Left lung (tissue), 14 donors: ENCODE measurements around the gene P2RY4. TPM values are rescaled to one million over a fixed set of nuclear protein-coding genes. Genes with fewer than 3 reads are reported as not detected.

Experiments used
- ATAC-seq: fragments of 200-7000 bp; cut with Tn5 transposase; one replicate; pipeline ENCODE4 v1.9.1; 2020; ENCODE audit warnings: moderate library complexity
- DNase-seq, 4 donors: peaks; one replicate each; pipeline ENCODE4 v3.0.0-alpha.2; 2013 to 2020
- H3K27ac ChIP-seq, 2 donors: fragments of 200-600 bp; sonication (generic) in 1 of 2; one replicate each; pipeline versions ENCODE4 v1.5.0 to v1.8.0; 2020 to 2021
- H3K27me3 ChIP-seq, 2 donors: fragments of 200-600 bp; sonication (generic) in 1 of 2; one replicate each; pipeline versions ENCODE4 v1.5.0 to v1.8.0; 2020 to 2021
- H3K36me3 ChIP-seq, 2 donors: fragments of 200-600 bp; sonication (generic) in 1 of 2; one replicate each; pipeline versions ENCODE4 v1.5.0 to v1.8.0; 2020 to 2021
- H3K4me1 ChIP-seq, 2 donors: fragments of 200-600 bp; one replicate each; pipeline ENCODE4 v1.8.0; 2021
- H3K4me3 ChIP-seq, 2 donors: fragments of 200-600 bp; sonication (generic) in 1 of 2; one replicate each; pipeline versions ENCODE4 v1.5.0 to v1.8.0; 2020 to 2021; ENCODE audit warnings: mild to moderate bottlenecking in 1 of 2
- H3K9me3 ChIP-seq, 2 donors: fragments of 200-600 bp; sonication (generic) in 1 of 2; one replicate each; pipeline versions ENCODE4 v1.5.0 to v1.8.0; 2020 to 2021
- intact Hi-C, 2 donors: fragments of 100-400 bp; cut with DNase I; formaldehyde crosslinking; loops; one replicate each; pipeline versions ENCODE4 v1.11.2 to v1.14.2; 2022
- long read RNA-seq, 12 donors: library from polyadenylated mRNA in 2 of 12; unstranded in 2 of 12; transcript quantifications; one replicate each; pipeline ENCODE4 v2.0.0 and lab custom pipeline, GENCODE V29; 2019 to 2026
- polyA plus RNA-seq, 6 donors: library from polyadenylated mRNA; unstranded; fragments of 120-200 nt; gene quantifications; one replicate each; pipeline ENCODE4 v1.2.1, GENCODE V29; 2013; ENCODE audit not compliant: insufficient read length in 6 of 6
- total RNA-seq, 2 donors: library from RNA; stranded (reverse); fragmentation: NEBNext Ultra II Directional; extraction: Animal tissue kit (Norgen Biotek cat#: 25700); gene quantifications; one replicate each; pipeline ENCODE4 v1.2.1, GENCODE V29; 2021
- TF ChIP-seq, protein P1 (sequence below), 2 donors: fragments of 200-600 bp; sonication (generic) in 1 of 2; IDR thresholded peaks; one replicate each; pipeline versions ENCODE4 v1.5.0 to v1.8.0; 2021; ENCODE audit warnings: antibody characterized with exemption in 2 of 2
- donor health status: DM: no; HTN: yes; CAD: no.
- donor health status: DM: no; HTN: no; CAD: no.

P2RY4 gene
- under 1 TPM in 1 of 2 donors, not detected in 1; 0.26 TPM for total RNA-seq
- under 1 TPM; 0.38 to 0.73 (median 0.47) TPM for polyA plus RNA-seq
- long read RNA-seq, donor 1: 0 reads
- long read RNA-seq, donor 2: 0 reads
- long read RNA-seq, donor 3: 0 reads
- long read RNA-seq, donor 4: 0 reads
- long read RNA-seq, donor 5, partial matches to known transcripts: 0 of 2 reads
- long read RNA-seq, donor 5, other reads (novel, unspliced or antisense): 0 of 2 reads
- long read RNA-seq, donor 6: 0 reads
- long read RNA-seq, donor 7: 0 reads
- long read RNA-seq, donor 8: 0 reads
- long read RNA-seq, donor 9: 0 reads
- long read RNA-seq, donor 10: 0 reads
- long read RNA-seq, donor 11: 0 reads
- long read RNA-seq, donor 12, partial matches to known transcripts: 0 of 1 reads
- long read RNA-seq, donor 12, other reads (novel, unspliced or antisense): 0 of 1 reads

DNA sequence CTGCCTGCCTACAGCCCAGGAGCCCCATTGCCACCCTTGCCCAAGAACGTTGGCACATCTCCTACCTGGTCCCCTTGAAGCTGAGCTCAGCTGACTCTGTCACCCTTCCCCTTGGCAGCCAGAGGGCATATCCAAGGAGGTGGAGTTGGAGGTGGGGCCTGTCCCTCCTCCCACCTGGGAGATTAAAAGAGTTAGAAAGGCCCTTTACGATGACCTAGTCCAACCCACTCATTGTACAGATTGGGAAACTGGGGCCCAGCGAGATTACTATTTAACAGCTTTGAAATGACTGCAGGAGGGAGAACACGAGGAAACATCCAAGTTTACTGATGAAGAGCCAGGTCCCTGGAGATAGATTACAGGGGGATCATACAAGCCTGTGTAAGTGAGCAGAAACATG, at the start of gene P2RY4:
Gene P2RY4 (minus strand): TSS at position 101 of the 400 bp plus-strand sequence. CDS start 580 bp downstream, outside the sequence.
- H3K27me3 ChIP-seq: no peaks in the 10 kb centered on the region
- no peak for DNase-seq
- H3K4me1 ChIP-seq: no peaks in the 10 kb centered on the region
- no peak within 1 kb of the TSS for H3K27ac ChIP-seq
- no peak for ATAC-seq
- no peaks in the 10 kb centered on the region for H3K9me3 ChIP-seq
- intact Hi-C loops: no loop called here
- TF ChIP-seq, protein P1, sequence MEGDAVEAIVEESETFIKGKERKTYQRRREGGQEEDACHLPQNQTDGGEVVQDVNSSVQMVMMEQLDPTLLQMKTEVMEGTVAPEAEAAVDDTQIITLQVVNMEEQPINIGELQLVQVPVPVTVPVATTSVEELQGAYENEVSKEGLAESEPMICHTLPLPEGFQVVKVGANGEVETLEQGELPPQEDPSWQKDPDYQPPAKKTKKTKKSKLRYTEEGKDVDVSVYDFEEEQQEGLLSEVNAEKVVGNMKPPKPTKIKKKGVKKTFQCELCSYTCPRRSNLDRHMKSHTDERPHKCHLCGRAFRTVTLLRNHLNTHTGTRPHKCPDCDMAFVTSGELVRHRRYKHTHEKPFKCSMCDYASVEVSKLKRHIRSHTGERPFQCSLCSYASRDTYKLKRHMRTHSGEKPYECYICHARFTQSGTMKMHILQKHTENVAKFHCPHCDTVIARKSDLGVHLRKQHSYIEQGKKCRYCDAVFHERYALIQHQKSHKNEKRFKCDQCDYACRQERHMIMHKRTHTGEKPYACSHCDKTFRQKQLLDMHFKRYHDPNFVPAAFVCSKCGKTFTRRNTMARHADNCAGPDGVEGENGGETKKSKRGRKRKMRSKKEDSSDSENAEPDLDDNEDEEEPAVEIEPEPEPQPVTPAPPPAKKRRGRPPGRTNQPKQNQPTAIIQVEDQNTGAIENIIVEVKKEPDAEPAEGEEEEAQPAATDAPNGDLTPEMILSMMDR (IDR thresholded peaks at IDR 0.05): no peak
- no peaks in the 10 kb centered on the region for H3K36me3 ChIP-seq
- no peak within 1 kb of the TSS for H3K4me3 ChIP-seq

DNA sequence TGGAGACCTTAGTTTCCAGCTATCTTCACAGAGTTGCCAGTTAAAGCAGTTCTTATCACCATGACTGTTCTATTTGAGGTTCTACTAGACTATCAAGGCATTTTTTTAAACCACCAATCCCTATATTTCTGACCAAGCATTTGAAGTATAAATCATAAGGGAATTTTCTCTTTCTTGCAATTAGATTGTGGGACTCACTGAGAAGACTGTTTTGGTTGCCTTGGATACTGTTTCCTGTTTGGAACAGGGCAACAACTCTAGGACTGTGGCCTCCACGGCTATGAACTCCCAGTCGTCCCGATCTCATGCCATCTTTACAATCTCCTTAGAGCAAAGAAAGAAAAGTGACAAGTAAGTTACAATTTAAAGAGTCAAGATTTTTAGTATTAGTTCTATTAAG, 41.7 kb upstream of the P2RY4 start:
- Histone ChIP-seq H3K4me1 (no peaks in the 10 kb centered on the region), H3K4me3 (no peak overlapping the region), H3K27me3 (no peaks in the 10 kb centered on the region), H3K9me3 (no peaks in the 10 kb centered on the region), H3K27ac (no peak overlapping the region), H3K36me3 (no peaks in the 10 kb centered on the region)
- intact Hi-C loops: no loop called here
- no peak for DNase-seq
- TF ChIP-seq, protein P1 (IDR thresholded peaks at IDR 0.05): no peak
- ATAC-seq: no peak

DNA sequence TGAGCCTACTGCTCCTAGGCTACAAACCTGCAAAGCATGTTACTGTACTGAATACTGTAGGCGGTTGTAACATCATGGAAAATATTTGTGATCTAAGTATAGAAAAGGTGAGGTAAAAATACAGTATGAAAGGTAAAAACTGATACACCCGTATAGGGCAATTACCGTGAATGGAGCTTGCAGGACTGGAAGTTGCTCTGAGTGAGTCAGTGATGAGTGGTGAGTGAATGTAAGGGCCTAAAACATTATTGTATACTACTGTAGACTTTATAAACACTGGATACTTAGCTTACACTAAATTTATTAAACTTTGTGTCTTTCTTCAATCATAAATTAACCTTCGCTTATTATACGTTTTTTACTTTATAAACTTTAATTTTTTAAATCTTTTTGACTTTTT, 33.6 kb upstream of the P2RY4 start:
- TF ChIP-seq, protein P1 (IDR thresholded peaks at IDR 0.05): no peak
- no peaks in the 10 kb centered on the region for H3K9me3 ChIP-seq
- H3K36me3 ChIP-seq: no peaks in the 10 kb centered on the region
- intact Hi-C loops: no loop called here
- peaks cover 3 to 7% of the 10 kb centered on the region in 2 donors for H3K4me1 ChIP-seq
- no peak overlapping the region for H3K27ac ChIP-seq
- no peak overlapping the region for H3K4me3 ChIP-seq
- no peak for DNase-seq
- ATAC-seq: no peak
- H3K27me3 ChIP-seq: no peaks in the 10 kb centered on the region

- Histone ChIP-seq H3K4me3 (no peak overlapping the region), H3K36me3 (peaks cover 0 to 2% of the 10 kb centered on the region in 2 donors), H3K27me3 (no peaks in the 10 kb centered on the region), H3K27ac (no peak overlapping the region), H3K9me3 (no peaks in the 10 kb centered on the region), H3K4me1 (peaks cover 3 to 7% of the 10 kb centered on the region in 2 donors)
- TF ChIP-seq, protein P1 (IDR thresholded peaks at IDR 0.05): no peak
- intact Hi-C loops: no loop called here
- ATAC-seq (no peak), DNase-seq (no peak)
Measured at GRCh38 chrX:70292788-70293187, 32.8 kb upstream of the P2RY4 start.
